HCT116 (cell line): Measurements from ENCODE around the gene TBC1D12. TPM values are rescaled to one million over a fixed set of nuclear protein-coding genes. Genes with fewer than 3 reads are reported as not detected.

Experiments used
- ATAC-seq: fragments of 200-7000 bp; cut with Tn5 transposase; 2 replicates; pipeline ENCODE4 v1.9.1; 2020; ENCODE audit warnings: mild to moderate bottlenecking, moderate library complexity
- BruUV-seq: library from RNA; stranded (reverse); fragments of 400-500 nt; replicated peaks from 2 replicates; lab custom pipeline; 2021; lab: Mats Ljungman, UMichigan
- CTCF ChIA-PET: fragments of 300-600 bp; sonication (Branson Sonifier 250); formaldehyde crosslinking; loops from one replicate; lab custom pipeline; 2021; ENCODE audit warnings: antibody characterized with exemption; lab: Charles Lee
- POLR2A ChIA-PET: fragments of 300-600, 350-600 bp; sonication (Branson Sonifier 250); formaldehyde crosslinking; loops from one replicate; lab custom pipeline; 2021; ENCODE audit warnings: antibody characterized with exemption; lab: Charles Lee
- RAD21 ChIA-PET, 2 experiments: fragments of 300-600 bp; sonication (Branson Sonifier 250); formaldehyde crosslinking; loops; one replicate each; lab custom pipeline; 2023; ENCODE audit warnings: low total read pairs in 2 of 2; ENCODE audit not compliant: uncharacterized antibody in 2 of 2, unreplicated experiment in 2 of 2, low non-redundant PET in 1 of 2; lab: Charles Lee
- DNase-seq: peaks from one replicate; pipeline ENCODE4 v3.0.0-alpha.2; 2010; ENCODE audit warnings: low read depth, low spot score
- H2AFZ ChIP-seq: fragments of 200-600 bp; shearing (Covaris generic), sonication (generic); 2 replicates; pipeline ENCODE4 v1.6.1; 2017; ENCODE audit warnings: low read depth, mixed run types, mixed read lengths, antibody characterized with exemption, low read length; ENCODE audit not compliant: poor library complexity, severe bottlenecking
- H3K27ac ChIP-seq: 2 replicates; pipeline ENCODE4 v1.5.1; 2012; ENCODE audit warnings: low read depth, low read length
- H3K27me3 ChIP-seq: fragments of 200-600 bp; sonication (generic); 2 replicates; pipeline ENCODE4 v1.6.1; 2016; ENCODE audit warnings: mixed run types, low read length, mixed read lengths; ENCODE audit not compliant: insufficient read depth
- H3K36me3 ChIP-seq, 2 experiments: fragments of 200-500 bp in 1 of 2; fragments of 200-600 bp in 1 of 2; sonication (Bioruptor generic) in 1 of 2; sonication (generic) in 1 of 2; 2 replicates each; pipeline versions ENCODE4 v1.5.1 to v1.6.1; 2014 to 2016; ENCODE audit warnings: low read length in 2 of 2, inconsistent platforms in 1 of 2, mixed read lengths in 1 of 2, mixed run types in 1 of 2; ENCODE audit not compliant: insufficient read depth in 2 of 2, control insufficient read depth in 1 of 2
- H3K4me1 ChIP-seq, 2 experiments: fragments of 200-600 bp in 1 of 2; sonication (generic) in 1 of 2; 2 replicates each; pipeline versions ENCODE4 v1.5.1 to v1.6.1; 2012 to 2017; ENCODE audit warnings: low read length in 2 of 2, inconsistent platforms in 1 of 2, mild to moderate bottlenecking in 1 of 2, mixed read lengths in 1 of 2, mixed run types in 1 of 2, moderate library complexity in 1 of 2; ENCODE audit not compliant: insufficient read depth in 2 of 2, control insufficient read depth in 1 of 2
- H3K4me2 ChIP-seq: fragments of 200-600 bp; sonication (generic); 2 replicates; pipeline ENCODE4 v1.6.1; 2017; ENCODE audit warnings: mixed run types, low read length, mixed read lengths
- H3K4me3 ChIP-seq, 2 experiments: fragments of 200-600 bp in 1 of 2; sonication (generic) in 1 of 2; replicated peaks in 1 of 2; 2 replicates each; pipeline ENCODE4 v1.5.1; 2011 to 2016; ENCODE audit warnings: low read length in 2 of 2, control low read depth in 1 of 2, low read depth in 1 of 2, mild to moderate bottlenecking in 1 of 2, mixed read lengths in 1 of 2, mixed run types in 1 of 2
- H3K79me2 ChIP-seq: fragments of 200-600 bp; sonication (generic); 2 replicates; pipeline ENCODE4 v1.6.1; 2017; ENCODE audit warnings: mild to moderate bottlenecking, mixed run types, low read length, moderate library complexity, mixed read lengths; ENCODE audit not compliant: insufficient read depth
- H3K9ac ChIP-seq: fragments of 200-600 bp; sonication (generic); 2 replicates; pipeline ENCODE4 v1.6.1; 2016; ENCODE audit warnings: low read length, mixed read lengths
- H3K9me2 ChIP-seq: fragments of 200-600 bp; sonication (generic), shearing (Covaris generic); 2 replicates; pipeline ENCODE4 v1.6.1; 2017; ENCODE audit warnings: mixed run types, mild to moderate bottlenecking, moderate library complexity; ENCODE audit not compliant: insufficient read depth
- H3K9me3 ChIP-seq, 2 experiments: fragments of 200-500 bp in 1 of 2; fragments of 200-600 bp in 1 of 2; sonication (Bioruptor generic) in 1 of 2; sonication (generic) in 1 of 2; 2 replicates each; pipeline ENCODE4 v1.6.1; 2014 to 2017; ENCODE audit warnings: low read length in 2 of 2, mixed read lengths in 2 of 2, inconsistent platforms in 1 of 2, low read depth in 1 of 2, mild to moderate bottlenecking in 1 of 2, mixed run types in 1 of 2, moderate library complexity in 1 of 2; ENCODE audit not compliant: control insufficient read depth in 1 of 2, insufficient read depth in 1 of 2
- H4K20me1 ChIP-seq: fragments of 200-600 bp; sonication (generic), shearing (Covaris generic); 2 replicates; pipeline ENCODE4 v1.6.1; 2017; ENCODE audit warnings: mixed run types, mild to moderate bottlenecking, moderate library complexity; ENCODE audit not compliant: insufficient read depth
- CBX3 ChIP-seq: IDR thresholded peaks from 2 replicates; pipeline ENCODE4 v1.6.1; 2012; ENCODE audit warnings: low read depth
- CEBPB ChIP-seq: IDR thresholded peaks from 2 replicates; pipeline ENCODE4 v1.6.1; 2012; ENCODE audit warnings: low read depth
- EGR1 ChIP-seq: IDR thresholded peaks from 2 replicates; pipeline ENCODE4 v1.6.1; 2012; ENCODE audit warnings: low read depth
- EZH2 ChIP-seq: fragments of 200-600 bp; sonication (generic); IDR thresholded peaks from 2 replicates; pipeline ENCODE4 v1.6.1; 2017; ENCODE audit warnings: antibody characterized with exemption, mixed run types
- EZH2phosphoT487 ChIP-seq: fragments of 200-600 bp; IDR thresholded peaks from 2 replicates; pipeline ENCODE4 v1.6.1; 2018; ENCODE audit warnings: antibody characterized with exemption, borderline replicate concordance
- FOSL1 ChIP-seq: IDR thresholded peaks from 2 replicates; pipeline ENCODE4 v1.6.1; 2012; ENCODE audit warnings: low read depth
- JUND ChIP-seq: IDR thresholded peaks from 2 replicates; pipeline ENCODE4 v1.6.1; 2012
- MAX ChIP-seq: IDR thresholded peaks from 2 replicates; pipeline ENCODE4 v1.6.1; 2012
- RAD21 ChIP-seq: IDR thresholded peaks from 2 replicates; pipeline ENCODE4 v1.6.1; 2012; ENCODE audit warnings: low read depth, mild to moderate bottlenecking
- REST ChIP-seq: IDR thresholded peaks from 2 replicates; pipeline ENCODE4 v1.6.1; 2012; ENCODE audit warnings: low read depth
- SP1 ChIP-seq: IDR thresholded peaks from 2 replicates; pipeline ENCODE4 v1.6.1; 2012; ENCODE audit warnings: low read depth
- ZFX ChIP-seq: fragments of 450-650 bp; IDR thresholded peaks from 2 replicates; pipeline ENCODE4 v1.6.1; 2017
- ZNF274 ChIP-seq: fragments of 200-500 bp; sonication (Bioruptor generic); IDR thresholded peaks from 2 replicates; pipeline ENCODE4 v1.6.1; 2014; ENCODE audit warnings: mild to moderate bottlenecking, low read depth, low read length, inconsistent platforms
- intact Hi-C: fragments of 100-400 bp; cut with micrococcal nuclease; formaldehyde crosslinking; loops from 2 replicates; pipeline ENCODE4 v1.10.0; 2022
- total RNA-seq: library from RNA; stranded (reverse); gene quantifications from one replicate; pipeline ENCODE4 v1.2.1, GENCODE V29; 2021; ENCODE audit not compliant: unreplicated experiment
- TF ChIP-seq, protein P1 (sequence below): IDR thresholded peaks from 2 replicates; pipeline ENCODE4 v1.6.1; 2011; ENCODE audit warnings: mild to moderate bottlenecking, low read length, moderate library complexity; ENCODE audit not compliant: insufficient replicate concordance; ENCODE audit errors: extremely low read depth
- TF ChIP-seq, protein P2 (sequence below), 3 experiments: fragments of 200-600 bp in 1 of 3; sonication (generic) in 1 of 3; IDR thresholded peaks in 2 of 3; conservative IDR thresholded peaks in 1 of 3; 2 replicates each; pipeline ENCODE4 v1.5.1; 2012 to 2017; ENCODE audit warnings: low read depth in 2 of 3, low read length in 2 of 3, antibody characterized with exemption in 1 of 3, borderline replicate concordance in 1 of 3, control low read depth in 1 of 3, mild to moderate bottlenecking in 1 of 3, mixed read lengths in 1 of 3, mixed run types in 1 of 3, moderate library complexity in 1 of 3; ENCODE audit not compliant: insufficient read depth in 1 of 3
- TF ChIP-seq, protein P3 (sequence below): IDR thresholded peaks from 2 replicates; pipeline ENCODE4 v1.6.1; 2012

TBC1D12 gene
- total RNA-seq, 1 experiment from 2014 or later = 7.1 TPM

DNA sequence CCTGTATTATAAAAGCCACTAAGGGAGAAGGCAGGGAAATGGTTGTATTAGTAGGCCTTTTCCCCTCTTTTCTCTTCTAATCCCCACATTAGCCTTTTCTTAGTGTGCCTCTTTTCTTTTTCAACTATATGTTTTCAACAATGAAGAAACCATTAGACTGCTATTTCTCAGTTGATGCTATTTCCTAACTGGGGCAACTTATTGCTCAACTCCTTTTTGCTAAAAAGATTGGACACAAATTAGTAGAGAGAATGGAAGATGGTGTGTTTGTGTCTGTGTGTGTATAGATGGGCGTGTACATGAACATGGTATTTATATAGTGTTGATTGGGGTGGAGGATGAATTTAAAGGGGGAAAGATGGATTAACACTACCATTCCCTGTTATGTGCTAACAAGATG lies 28.4 kb downstream of the TBC1D12 start:
- Histone ChIP-seq H2AFZ (no peak overlapping the region), H3K9me3 (no peaks in the 10 kb centered on the region; a peak in 1 of 4 replicates), H3K27ac (no peak overlapping the region), H3K36me3 (no peaks in the 10 kb centered on the region), H3K79me2 (peaks cover 24% of the 10 kb centered on the region), H3K9me2 (no peaks in the 10 kb centered on the region), H3K27me3 (no peaks in the 10 kb centered on the region), H3K4me3 (no peak overlapping the region), H3K4me2 (no peak overlapping the region), H3K9ac (no peak overlapping the region), H3K4me1 (no peaks in the 10 kb centered on the region), H4K20me1 (no peaks in the 10 kb centered on the region)
- intact Hi-C loops = no loop called here
- ChIA-PET CTCF (no interaction called here), RAD21 (no interaction called here), POLR2A (no interaction called here)
- ATAC-seq (no peak), DNase-seq (no peak)
- TF ChIP-seq CBX3 = no peak
- TF ChIP-seq EZH2phosphoT487 = no peak
- no peak for TF ChIP-seq MAX
- TF ChIP-seq, protein P1, sequence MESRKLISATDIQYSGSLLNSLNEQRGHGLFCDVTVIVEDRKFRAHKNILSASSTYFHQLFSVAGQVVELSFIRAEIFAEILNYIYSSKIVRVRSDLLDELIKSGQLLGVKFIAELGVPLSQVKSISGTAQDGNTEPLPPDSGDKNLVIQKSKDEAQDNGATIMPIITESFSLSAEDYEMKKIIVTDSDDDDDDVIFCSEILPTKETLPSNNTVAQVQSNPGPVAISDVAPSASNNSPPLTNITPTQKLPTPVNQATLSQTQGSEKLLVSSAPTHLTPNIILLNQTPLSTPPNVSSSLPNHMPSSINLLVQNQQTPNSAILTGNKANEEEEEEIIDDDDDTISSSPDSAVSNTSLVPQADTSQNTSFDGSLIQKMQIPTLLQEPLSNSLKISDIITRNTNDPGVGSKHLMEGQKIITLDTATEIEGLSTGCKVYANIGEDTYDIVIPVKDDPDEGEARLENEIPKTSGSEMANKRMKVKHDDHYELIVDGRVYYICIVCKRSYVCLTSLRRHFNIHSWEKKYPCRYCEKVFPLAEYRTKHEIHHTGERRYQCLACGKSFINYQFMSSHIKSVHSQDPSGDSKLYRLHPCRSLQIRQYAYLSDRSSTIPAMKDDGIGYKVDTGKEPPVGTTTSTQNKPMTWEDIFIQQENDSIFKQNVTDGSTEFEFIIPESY = no peak
- TF ChIP-seq, protein P2, sequence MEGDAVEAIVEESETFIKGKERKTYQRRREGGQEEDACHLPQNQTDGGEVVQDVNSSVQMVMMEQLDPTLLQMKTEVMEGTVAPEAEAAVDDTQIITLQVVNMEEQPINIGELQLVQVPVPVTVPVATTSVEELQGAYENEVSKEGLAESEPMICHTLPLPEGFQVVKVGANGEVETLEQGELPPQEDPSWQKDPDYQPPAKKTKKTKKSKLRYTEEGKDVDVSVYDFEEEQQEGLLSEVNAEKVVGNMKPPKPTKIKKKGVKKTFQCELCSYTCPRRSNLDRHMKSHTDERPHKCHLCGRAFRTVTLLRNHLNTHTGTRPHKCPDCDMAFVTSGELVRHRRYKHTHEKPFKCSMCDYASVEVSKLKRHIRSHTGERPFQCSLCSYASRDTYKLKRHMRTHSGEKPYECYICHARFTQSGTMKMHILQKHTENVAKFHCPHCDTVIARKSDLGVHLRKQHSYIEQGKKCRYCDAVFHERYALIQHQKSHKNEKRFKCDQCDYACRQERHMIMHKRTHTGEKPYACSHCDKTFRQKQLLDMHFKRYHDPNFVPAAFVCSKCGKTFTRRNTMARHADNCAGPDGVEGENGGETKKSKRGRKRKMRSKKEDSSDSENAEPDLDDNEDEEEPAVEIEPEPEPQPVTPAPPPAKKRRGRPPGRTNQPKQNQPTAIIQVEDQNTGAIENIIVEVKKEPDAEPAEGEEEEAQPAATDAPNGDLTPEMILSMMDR (IDR thresholded peaks at IDR 0.05 in 2 of 3, conservative IDR thresholded peaks at IDR 0.05 in 1 of 3; ENCODE audit: borderline replicate concordance in 1 of 3, insufficient read depth in 1 of 3, low read depth in 2 of 3, low read length in 2 of 3) = no peak
- no peak for TF ChIP-seq ZNF274
- no peak for TF ChIP-seq EGR1
- TF ChIP-seq RAD21 = no peak
- TF ChIP-seq REST = no peak
- TF ChIP-seq EZH2 = no peak
- no peak for TF ChIP-seq SP1
- TF ChIP-seq FOSL1 = no peak
- TF ChIP-seq CEBPB = no peak
- no peak for TF ChIP-seq ZFX
- no peak for TF ChIP-seq JUND
- TF ChIP-seq, protein P3, sequence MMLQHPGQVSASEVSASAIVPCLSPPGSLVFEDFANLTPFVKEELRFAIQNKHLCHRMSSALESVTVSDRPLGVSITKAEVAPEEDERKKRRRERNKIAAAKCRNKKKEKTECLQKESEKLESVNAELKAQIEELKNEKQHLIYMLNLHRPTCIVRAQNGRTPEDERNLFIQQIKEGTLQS = no peak
- BruUV-seq = no TSS peak
